IPS-11a (cell line): ENCODE results near the gene GPR119.

Source experiments
- H3K4me3 ChIP-seq: one replicate; pipeline ENCODE4 v1.5.1; 2013; ENCODE audit warnings: low read depth, low read length, control low read depth

Gene GPR119

GRCh38 chrX:130339408-130340222 is 45.9 kb downstream of the GPR119 start, which contains the start of gene SLC25A14:
TSS of gene SLC25A14 (plus strand) at chrX:130339919. CDS start at chrX:130340279, 360 bp downstream.
- H3K4me3 ChIP-seq = peak within 1 kb of the TSS; percentile 57

- H3K4me3 ChIP-seq = peak overlapping the region; percentile 47
Observed at GRCh38 chrX:130338869-130339268, 46.6 kb downstream of the GPR119 start.

GRCh38 chrX:130336531-130336930 is 48.9 kb downstream of the GPR119 start:
- H3K4me3 ChIP-seq = no peak overlapping the region
